Activated T-cell treated with anti-CD3 and anti-CD28 coated beads, Interleukin-2, amount 50 U/mL, for 4 hours (primary cell): ENCODE measurements around the gene DNPEP. TPM values are rescaled to one million over a fixed set of nuclear protein-coding genes. Genes with fewer than 3 reads are reported as not detected.

Source experiments
- ATAC-seq, 2 donors: fragments of 200-7000 bp; cut with Tn5 transposase; one replicate each; pipeline ENCODE4 v1.10.0; 2021
- DNase-seq: peaks from one replicate; pipeline ENCODE4 v3.0.0-alpha.2; 2020
- H3K27me3 Mint-ChIP-seq: one replicate; pipeline ENCODE4 v1.8.0; 2021; ENCODE audit warnings: low read depth, mixed read lengths
- H3K36me3 Mint-ChIP-seq: one replicate; pipeline ENCODE4 v1.8.0; 2022; ENCODE audit warnings: mixed read lengths; ENCODE audit not compliant: insufficient read depth
- H3K4me1 Mint-ChIP-seq: one replicate; pipeline ENCODE4 v1.8.0; 2021; ENCODE audit warnings: low read depth, mixed read lengths
- H3K4me3 Mint-ChIP-seq: one replicate; pipeline ENCODE4 v1.8.0; 2021; ENCODE audit warnings: mild to moderate bottlenecking, moderate library complexity, mixed read lengths
- H3K9me3 Mint-ChIP-seq: one replicate; pipeline ENCODE4 v1.8.0; 2021; ENCODE audit warnings: mixed read lengths
- total RNA-seq, 3 donors: library from RNA; stranded (reverse); gene quantifications; one replicate each; pipeline ENCODE4 v1.2.1, GENCODE V29; 2021

The DNPEP gene
- total RNA-seq: 100 to 1,000 TPM; 187 to 222 (median 221) TPM

GRCh38 chr2:219387306-219388120 is at the start of gene DNPEP:
Gene DNPEP, minus strand, starts transcription at chr2:219387912. Its CDS starts 118 bp downstream, at chr2:219387794.
- ATAC-seq (peak; percentile 57 to 65), DNase-seq (peak; percentile 97)
- H3K9me3 Mint-ChIP-seq: no peaks in the 10 kb centered on the region
- peak within 1 kb of the TSS; percentile 96 for H3K4me3 Mint-ChIP-seq
- peaks cover 23% of the 10 kb centered on the region for H3K4me1 Mint-ChIP-seq
- H3K27me3 Mint-ChIP-seq: no peaks in the 10 kb centered on the region
- H3K36me3 Mint-ChIP-seq: peaks cover 23% of the 10 kb centered on the region

GRCh38 chr2:219437141-219437540 is 49.4 kb upstream of the DNPEP start:
- Mint-ChIP-seq H3K36me3 (no peaks in the 10 kb centered on the region), H3K4me1 (peaks cover 8% of the 10 kb centered on the region), H3K9me3 (no peaks in the 10 kb centered on the region), H3K27me3 (peaks cover 38% of the 10 kb centered on the region), H3K4me3 (no peak overlapping the region)
- no peak for ATAC-seq
- DNase-seq: no peak

- H3K27me3 Mint-ChIP-seq: peaks cover 38% of the 10 kb centered on the region
- H3K36me3 Mint-ChIP-seq: no peaks in the 10 kb centered on the region
- DNase-seq (no peak), ATAC-seq (no peak)
- peaks cover 7% of the 10 kb centered on the region for H3K4me1 Mint-ChIP-seq
- H3K9me3 Mint-ChIP-seq: no peaks in the 10 kb centered on the region
- H3K4me3 Mint-ChIP-seq: no peak overlapping the region
Observed at GRCh38 chr2:219436491-219436890, 48.8 kb upstream of the DNPEP start.

- Mint-ChIP-seq H3K4me1 (peaks cover under 1% of the 10 kb centered on the region), H3K36me3 (no peaks in the 10 kb centered on the region), H3K9me3 (no peaks in the 10 kb centered on the region), H3K4me3 (no peak overlapping the region), H3K27me3 (peaks cover 31% of the 10 kb centered on the region)
- DNase-seq (no peak), ATAC-seq (no peak)
Observed at GRCh38 chr2:219435701-219436100, 48.0 kb upstream of the DNPEP start.

GRCh38 chr2:219434718-219435525 is 47.2 kb upstream of the DNPEP start, which contains the start of gene SPEG:
Gene SPEG, plus strand, starts transcription at chr2:219434843. Its CDS starts 135 bp downstream, at chr2:219434978.
- DNase-seq: no peak
- Mint-ChIP-seq H3K9me3 (no peaks in the 10 kb centered on the region), H3K4me1 (no peaks in the 10 kb centered on the region), H3K4me3 (peak within 1 kb of the TSS; percentile 24), H3K27me3 (peaks cover 27% of the 10 kb centered on the region), H3K36me3 (no peaks in the 10 kb centered on the region)
- peak; percentile 40 to 54 for ATAC-seq

GRCh38 chr2:219434468-219434717 is 46.7 kb upstream of the DNPEP start:
- no peak for DNase-seq
- Mint-ChIP-seq H3K27me3 (peaks cover 24% of the 10 kb centered on the region), H3K4me3 (peak overlapping the region; percentile 24), H3K9me3 (no peaks in the 10 kb centered on the region), H3K4me1 (no peaks in the 10 kb centered on the region), H3K36me3 (no peaks in the 10 kb centered on the region)
- ATAC-seq: no peak

GRCh38 chr2:219433666-219434467 is 46.2 kb upstream of the DNPEP start:
- no peaks in the 10 kb centered on the region for H3K9me3 Mint-ChIP-seq
- no peak for DNase-seq
- H3K36me3 Mint-ChIP-seq: no peaks in the 10 kb centered on the region
- no peaks in the 10 kb centered on the region for H3K4me1 Mint-ChIP-seq
- peak overlapping the region; percentile 24 for H3K4me3 Mint-ChIP-seq
- peaks cover 24% of the 10 kb centered on the region for H3K27me3 Mint-ChIP-seq
- peak in 1 of 2 donors; percentile 49 for ATAC-seq

- H3K36me3 Mint-ChIP-seq: no peaks in the 10 kb centered on the region
- no peaks in the 10 kb centered on the region for H3K9me3 Mint-ChIP-seq
- peaks cover 21% of the 10 kb centered on the region for H3K27me3 Mint-ChIP-seq
- no peak overlapping the region for H3K4me3 Mint-ChIP-seq
- H3K4me1 Mint-ChIP-seq: no peaks in the 10 kb centered on the region
- DNase-seq (no peak), ATAC-seq (no peak)
Observed at GRCh38 chr2:219430633-219431615, 43.2 kb upstream of the DNPEP start.

- H3K36me3 Mint-ChIP-seq: no peaks in the 10 kb centered on the region
Observed at GRCh38 chr2:219429958-219430606, 42.4 kb upstream of the DNPEP start.

GRCh38 chr2:219428469-219428868 is 40.8 kb upstream of the DNPEP start:
- Mint-ChIP-seq H3K36me3 (no peaks in the 10 kb centered on the region), H3K9me3 (no peaks in the 10 kb centered on the region), H3K27me3 (peaks cover 10% of the 10 kb centered on the region), H3K4me3 (no peak overlapping the region), H3K4me1 (no peaks in the 10 kb centered on the region)
- DNase-seq: no peak
- no peak for ATAC-seq

More at GRCh38 chr2:219429958-219430606, 42.4 kb upstream of the DNPEP start:
- Mint-ChIP-seq H3K4me3 (no peak overlapping the region), H3K9me3 (no peaks in the 10 kb centered on the region), H3K4me1 (no peaks in the 10 kb centered on the region), H3K27me3 (peaks cover 14% of the 10 kb centered on the region)
- no peak for DNase-seq
- ATAC-seq: no peak

- Mint-ChIP-seq H3K27me3 (peaks cover 9% of the 10 kb centered on the region), H3K36me3 (no peaks in the 10 kb centered on the region), H3K9me3 (no peaks in the 10 kb centered on the region), H3K4me1 (no peaks in the 10 kb centered on the region), H3K4me3 (no peak overlapping the region)
- no peak for DNase-seq
- ATAC-seq: no peak
Observed at GRCh38 chr2:219426534-219427136, 38.9 kb upstream of the DNPEP start.

GRCh38 chr2:219426068-219426443 is 38.3 kb upstream of the DNPEP start:
- ATAC-seq: no peak
- DNase-seq: no peak
- no peaks in the 10 kb centered on the region for H3K4me1 Mint-ChIP-seq
- no peaks in the 10 kb centered on the region for H3K9me3 Mint-ChIP-seq
- peaks cover 12% of the 10 kb centered on the region for H3K27me3 Mint-ChIP-seq
- no peak overlapping the region for H3K4me3 Mint-ChIP-seq
- no peaks in the 10 kb centered on the region for H3K36me3 Mint-ChIP-seq
